ENCODE results near the gene BAZ1B. TPM values are rescaled to one million over a fixed set of nuclear protein-coding genes. Genes with fewer than 3 reads are reported as not detected.

Gene BAZ1B
- total RNA-seq, 1 experiment from 2014 or later, result 66.3 TPM

GRCh38 chr7:73557397-73558257 is 35.5 kb upstream of the BAZ1B start, which contains the start of gene BCL7B (continued):
- TF ChIP-seq ZBTB43 (CRISPR knock-in tag; IDR thresholded peaks at IDR 0.05) (no peak), SMAD4 (CRISPR knock-in tag; IDR thresholded peaks at IDR 0.05) (peak; percentile 66; the same call in 1 of the 2 replicates), NR3C1 (CRISPR knock-in tag; conservative IDR thresholded peaks at IDR 0.05; ENCODE audit: low read depth) (no peak), FOXK1 (CRISPR knock-in tag; IDR thresholded peaks at IDR 0.05) (peak; percentile 80), ZMAT4 (CRISPR knock-in tag; IDR thresholded peaks at IDR 0.05) (no peak), ESRRA (CRISPR knock-in tag; IDR thresholded peaks at IDR 0.05; ENCODE audit: borderline replicate concordance) (peak; percentile 69), GRHL2 (CRISPR knock-in tag; IDR thresholded peaks at IDR 0.05; ENCODE audit: insufficient replicate concordance, severe bottlenecking) (no peak), E2F4 (CRISPR knock-in tag; IDR thresholded peaks at IDR 0.05; ENCODE audit: borderline replicate concordance, low read depth) (no peak), ERG (CRISPR knock-in tag; IDR thresholded peaks at IDR 0.05) (peak; percentile 79; the same call in 1 of the 2 replicates), CBFB (CRISPR knock-in tag; IDR thresholded peaks at IDR 0.05; ENCODE audit: low read depth) (no peak), ZNF512 (CRISPR knock-in tag; IDR thresholded peaks at IDR 0.05; ENCODE audit: borderline replicate concordance) (no peak), OVOL2 (CRISPR knock-in tag; IDR thresholded peaks at IDR 0.05; ENCODE audit: borderline replicate concordance) (no peak), SP1 (CRISPR knock-in tag; conservative IDR thresholded peaks at IDR 0.05) (0 out of 2 replicates have a peak, but pooled peaks have one; percentile 11), CDX4 (CRISPR knock-in tag; IDR thresholded peaks at IDR 0.05; ENCODE audit: borderline replicate concordance) (no peak)

- Mint-ChIP-seq H3K4me1 (peaks cover 9% of the 10 kb centered on the region), H3K27ac (peak overlapping the region; percentile 83; the same call in 1 of the 2 replicates), H3K9me3 (no peaks in the 10 kb centered on the region; the same call in 1 of the 2 replicates), H3K27me3 (ENCODE audit: low read depth) (peaks cover 33% of the 10 kb centered on the region), H3K36me3 (peaks cover 3% of the 10 kb centered on the region), H3K4me3 (peak overlapping the region; percentile 79)
- peak; percentile 93 for DNase-seq (ENCODE audit: low spot score)
- peak; percentile 93 for ATAC-seq
- POLR2A ChIA-PET, result interaction anchor here (0.6 to 1.9 kb wide), 2 partner anchors 35 to 36 kb away, joined by 3 to 9 read pairs; partner anchors contain the start of gene BAZ1B
- CTCF ChIA-PET, result interaction anchor here (0.8 to 1.4 kb wide), 3 partner anchors 21 to 169 kb away, joined by 3 to 8 read pairs (median 3); partner anchors contain the start of genes BAZ1B and TBL2
- TF ChIP-seq PRRX2 (CRISPR knock-in tag; IDR thresholded peaks at IDR 0.05), result no peak
- TF ChIP-seq NFYB (CRISPR knock-in tag; conservative IDR thresholded peaks at IDR 0.05; ENCODE audit: low read depth), result peak; percentile 69
- TF ChIP-seq SP1 (CRISPR knock-in tag; conservative IDR thresholded peaks at IDR 0.05), result peak; percentile 72; the same call in 1 of the 2 replicates
- TF ChIP-seq E2F1 (CRISPR knock-in tag; IDR thresholded peaks at IDR 0.05), result no peak
- TF ChIP-seq PRDM15 (CRISPR knock-in tag; IDR thresholded peaks at IDR 0.05), result peak; percentile 46; the same call in 1 of the 2 replicates
- no peak for TF ChIP-seq NR1H2 (CRISPR knock-in tag; IDR thresholded peaks at IDR 0.05)
- TF ChIP-seq AR (CRISPR knock-in tag; IDR thresholded peaks at IDR 0.05), result no peak
These were observed 35.0 kb upstream of the BAZ1B start for GRCh38 chr7:73557108-73557396.

Data from WTC11 (cell line).